ENCODE results near the gene XPNPEP2.

DNA sequence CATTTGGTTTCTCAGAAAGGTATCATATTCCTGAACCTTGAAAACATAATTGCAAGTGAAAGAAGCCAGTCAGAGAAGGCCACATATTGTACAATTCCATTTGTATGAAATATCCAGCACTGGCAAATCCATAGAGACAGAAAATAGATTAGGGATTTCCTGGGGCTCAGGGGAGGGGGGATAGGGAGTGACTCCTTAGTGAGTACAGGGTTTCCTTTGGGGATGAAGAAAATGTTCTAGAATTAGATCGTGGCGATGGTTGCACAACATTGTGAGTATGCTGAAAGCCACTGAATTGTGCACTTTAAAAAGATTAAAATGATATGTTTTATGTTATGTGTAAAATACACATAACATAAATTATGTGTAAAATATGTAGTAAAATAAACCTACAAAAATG is 10.3 kb downstream of the XPNPEP2 start:
- no peak for TF ChIP-seq CTCF (IDR thresholded peaks at IDR 0.05)
- TF ChIP-seq POLR2A (IDR thresholded peaks at IDR 0.05), result no peak

Measured in uterus (tissue), 2 donors.